Thymus (tissue), 11 donors: ENCODE results near the gene OPRM1. TPM values are rescaled to one million over a fixed set of nuclear protein-coding genes. Genes with fewer than 3 reads are reported as not detected.

Source experiments
- DNase-seq, 9 donors: peaks; one replicate each; pipeline ENCODE4 v3.0.0-alpha.2; 2013; ENCODE audit warnings: low spot score in 9 of 9, low read depth in 6 of 9, missing footprints in 1 of 9
- H3K27ac ChIP-seq, 2 donors: one replicate each; pipeline ENCODE4 v1.5.1; 2013; ENCODE audit warnings: control low read depth in 1 of 2, low read depth in 1 of 2, low read length in 1 of 2, mild to moderate bottlenecking in 1 of 2, moderate library complexity in 1 of 2
- H3K27me3 ChIP-seq, 2 donors: one replicate each; pipeline ENCODE4 v1.5.1; 2013; ENCODE audit warnings: low read length in 1 of 2; ENCODE audit not compliant: control insufficient read depth in 2 of 2, insufficient read depth in 1 of 2
- H3K36me3 ChIP-seq, 2 donors: one replicate each; pipeline ENCODE4 v1.5.1; 2013; ENCODE audit warnings: low read length in 1 of 2, mild to moderate bottlenecking in 1 of 2, moderate library complexity in 1 of 2; ENCODE audit not compliant: control insufficient read depth in 2 of 2, insufficient read depth in 2 of 2
- H3K4me1 ChIP-seq, 2 donors: one replicate each; pipeline ENCODE4 v1.5.1; 2013; ENCODE audit warnings: low read length in 2 of 2; ENCODE audit not compliant: control insufficient read depth in 2 of 2, insufficient read depth in 2 of 2
- H3K4me3 ChIP-seq, 2 donors: one replicate each; pipeline ENCODE4 v1.5.1; 2013; ENCODE audit warnings: low read length in 2 of 2, control low read depth in 1 of 2, mild to moderate bottlenecking in 1 of 2
- H3K9me3 ChIP-seq, 2 donors: one replicate each; pipeline ENCODE4 v1.5.1; 2013; ENCODE audit warnings: low read length in 1 of 2, mild to moderate bottlenecking in 1 of 2; ENCODE audit not compliant: control insufficient read depth in 2 of 2, insufficient read depth in 1 of 2
- WGBS: extraction: QIAGEN DNeasy Blood & Tissue Kit; methylation state at CpG from one replicate; pipeline ENCODE4 v1.1.7; 2013; 5-methylcytosine and 5-hydroxymethylcytosine counted together
- polyA plus RNA-seq: library from polyadenylated mRNA; stranded (reverse); fragments of 200-250 nt; gene quantifications from one replicate; pipeline ENCODE4 v1.2.3, GENCODE V29; 2013
- total RNA-seq: library from RNA; stranded (reverse); fragments of 120-200 nt; gene quantifications from one replicate; pipeline ENCODE4 v1.2.4, GENCODE V29; 2013
- donor health status: healthy.

OPRM1 gene
- total and polyA plus RNA-seq, 2 donors = 0.02 TPM; not detected in 1

DNA sequence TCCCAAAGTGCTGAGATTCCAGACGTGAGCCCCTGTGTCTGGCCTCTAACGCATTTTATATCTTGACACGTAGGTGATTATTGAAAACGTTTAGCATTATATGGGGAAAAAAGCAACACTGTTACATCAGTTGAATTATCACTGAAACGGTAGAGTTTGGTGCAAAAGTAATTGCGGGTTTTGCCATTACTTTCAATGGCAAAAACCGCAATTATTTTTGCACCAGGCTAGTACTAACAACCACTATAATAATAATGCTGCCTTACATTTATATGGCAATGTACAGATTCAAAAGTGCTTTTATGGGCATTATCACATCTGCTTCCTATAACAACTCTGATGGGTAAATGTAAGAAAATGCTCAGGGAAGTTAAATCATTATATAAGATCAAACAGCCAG, 57.3 kb downstream of the OPRM1 start:
- DNase-seq = no peak
- H3K9me3 ChIP-seq = no peaks in the 10 kb centered on the region
- H3K27me3 ChIP-seq = no peaks in the 10 kb centered on the region
- H3K27ac ChIP-seq = no peak overlapping the region
- WGBS = 97% methylated on average over 7 of the region's 7 CpGs
- no peak overlapping the region for H3K4me3 ChIP-seq
- no peaks in the 10 kb centered on the region for H3K36me3 ChIP-seq
- H3K4me1 ChIP-seq = no peaks in the 10 kb centered on the region

DNA sequence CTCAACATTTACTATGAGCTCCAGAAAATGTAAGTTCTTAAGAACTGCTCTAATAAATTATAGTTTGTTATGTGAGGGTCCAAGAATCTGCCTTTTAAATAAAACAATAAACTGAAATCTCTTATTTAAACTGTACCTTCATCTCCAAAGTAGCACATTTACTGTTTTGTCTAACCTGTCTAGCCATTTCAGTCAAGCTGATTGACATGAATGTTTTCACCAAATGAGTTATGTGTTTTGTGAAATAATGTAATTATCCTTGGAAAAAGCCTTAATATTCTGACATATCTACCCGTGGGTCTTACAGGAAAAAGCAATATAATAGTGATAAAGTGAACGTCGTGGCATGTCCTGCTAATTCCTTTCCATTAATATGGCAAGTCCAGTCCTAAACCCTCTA, 57.8 kb downstream of the OPRM1 start:
- WGBS = 92% methylated on average over 3 of the region's 3 CpGs
- Histone ChIP-seq H3K27ac (no peak overlapping the region), H3K4me3 (no peak overlapping the region), H3K36me3 (no peaks in the 10 kb centered on the region), H3K9me3 (no peaks in the 10 kb centered on the region), H3K4me1 (no peaks in the 10 kb centered on the region), H3K27me3 (no peaks in the 10 kb centered on the region)
- no peak for DNase-seq

DNA sequence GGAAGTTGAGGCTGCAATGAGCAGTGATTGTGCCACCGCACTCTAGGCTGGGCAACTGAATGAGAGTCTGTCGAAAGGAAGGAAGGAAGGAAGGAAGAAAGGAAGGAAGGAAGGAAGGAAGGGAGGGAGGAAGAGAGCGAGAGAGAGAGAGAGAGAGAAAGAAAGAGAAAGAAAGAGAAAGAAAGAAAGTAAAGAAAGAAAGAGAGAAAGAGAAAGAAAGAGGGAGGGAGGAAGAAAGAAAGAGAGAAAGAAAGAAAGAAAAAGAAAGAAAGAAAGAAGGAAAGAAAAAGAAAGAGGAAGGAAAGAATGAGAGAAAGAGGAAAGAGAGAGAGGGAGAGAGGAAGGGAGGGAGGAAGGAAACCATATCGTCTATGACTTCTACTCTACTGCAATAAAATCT, 60.2 kb downstream of the OPRM1 start:
- no peak overlapping the region for H3K4me3 ChIP-seq
- H3K4me1 ChIP-seq = no peaks in the 10 kb centered on the region
- H3K27ac ChIP-seq = no peak overlapping the region
- 86% methylated on average over 4 of the region's 4 CpGs for WGBS
- no peak for DNase-seq
- no peaks in the 10 kb centered on the region for H3K27me3 ChIP-seq
- H3K36me3 ChIP-seq = no peaks in the 10 kb centered on the region
- H3K9me3 ChIP-seq = no peaks in the 10 kb centered on the region

DNA sequence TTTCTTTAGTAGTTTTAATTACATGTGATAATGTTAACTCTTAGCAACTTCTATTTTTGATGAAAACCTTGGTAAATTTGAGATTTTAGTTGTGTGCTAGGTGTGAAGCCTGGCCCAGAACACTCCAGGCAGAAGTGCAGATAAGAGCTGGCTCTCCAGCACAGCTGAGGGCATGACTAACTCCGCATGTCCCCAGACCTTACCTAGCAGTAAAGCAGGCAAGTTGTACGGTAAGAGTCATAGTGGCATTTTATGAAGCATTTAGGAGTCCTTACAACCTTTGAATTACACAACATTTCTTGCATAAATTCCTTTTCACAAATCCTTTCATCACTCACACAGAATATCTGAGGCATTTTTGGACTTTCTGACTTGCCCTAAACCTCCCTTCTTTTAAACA, 67.2 kb downstream of the OPRM1 start:
- H3K4me3 ChIP-seq = no peak overlapping the region
- H3K27ac ChIP-seq = no peak overlapping the region
- no peaks in the 10 kb centered on the region for H3K4me1 ChIP-seq
- H3K27me3 ChIP-seq = no peaks in the 10 kb centered on the region
- no peaks in the 10 kb centered on the region for H3K36me3 ChIP-seq
- over 99% methylated on average over 2 of the region's 2 CpGs for WGBS
- DNase-seq = no peak
- H3K9me3 ChIP-seq = no peaks in the 10 kb centered on the region

DNA sequence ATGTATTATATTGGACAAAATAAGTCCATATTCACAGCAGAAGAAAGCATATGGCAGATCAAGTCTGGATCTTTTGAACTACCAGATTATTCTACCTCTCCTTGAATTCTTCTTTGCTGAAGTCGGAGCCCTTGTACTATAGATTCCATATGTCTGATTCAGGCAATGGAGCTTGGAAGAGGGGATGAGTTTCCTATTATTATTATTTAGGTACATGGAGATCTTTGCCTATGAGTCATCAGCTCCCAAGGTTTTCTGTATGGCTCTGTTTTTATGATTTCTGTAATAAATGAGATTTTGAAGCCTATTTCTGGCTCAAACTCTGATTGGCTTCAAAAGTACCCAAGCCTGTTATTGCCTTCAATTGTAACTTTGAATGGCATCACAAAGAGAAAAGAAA, 72.0 kb downstream of the OPRM1 start:
- H3K9me3 ChIP-seq = no peaks in the 10 kb centered on the region
- no peak overlapping the region for H3K4me3 ChIP-seq
- H3K36me3 ChIP-seq = no peaks in the 10 kb centered on the region
- WGBS = 94% methylated on average over 1 of the region's 1 CpG
- H3K4me1 ChIP-seq = no peaks in the 10 kb centered on the region
- H3K27ac ChIP-seq = no peak overlapping the region
- H3K27me3 ChIP-seq = no peaks in the 10 kb centered on the region
- no peak for DNase-seq

DNA sequence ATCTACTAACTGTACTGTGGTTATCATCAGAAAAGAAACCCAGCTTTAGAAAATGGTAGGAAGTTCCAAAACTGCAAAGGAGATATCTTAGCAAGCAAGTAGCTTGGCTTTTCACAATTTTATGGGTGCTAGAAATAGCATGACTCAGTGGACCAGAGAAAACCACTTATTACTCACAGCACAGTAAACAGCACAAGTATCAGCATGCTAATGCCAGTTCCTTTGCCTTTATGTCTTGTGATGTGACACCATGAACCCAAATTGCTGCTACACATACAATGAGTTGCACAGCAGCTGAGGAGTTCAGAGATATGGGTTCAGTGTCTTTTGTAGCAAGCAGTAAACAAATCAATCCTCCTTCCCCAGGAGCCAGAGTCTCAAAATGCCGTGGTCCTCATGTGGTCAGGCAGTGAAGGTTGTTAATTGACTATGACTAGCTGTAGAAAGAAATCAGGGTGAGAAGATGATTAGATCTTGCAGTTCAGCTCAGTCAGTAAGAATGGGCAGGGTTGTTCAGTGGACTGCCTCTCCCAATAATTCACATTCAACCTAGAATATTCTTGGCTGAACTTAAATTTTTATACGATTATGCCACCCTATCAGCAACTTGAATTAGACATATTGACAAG, 73.3 kb downstream of the OPRM1 start:
- H3K27ac ChIP-seq = no peak overlapping the region
- DNase-seq = no peak
- WGBS = 94% methylated on average over 2 of the region's 2 CpGs

DNA sequence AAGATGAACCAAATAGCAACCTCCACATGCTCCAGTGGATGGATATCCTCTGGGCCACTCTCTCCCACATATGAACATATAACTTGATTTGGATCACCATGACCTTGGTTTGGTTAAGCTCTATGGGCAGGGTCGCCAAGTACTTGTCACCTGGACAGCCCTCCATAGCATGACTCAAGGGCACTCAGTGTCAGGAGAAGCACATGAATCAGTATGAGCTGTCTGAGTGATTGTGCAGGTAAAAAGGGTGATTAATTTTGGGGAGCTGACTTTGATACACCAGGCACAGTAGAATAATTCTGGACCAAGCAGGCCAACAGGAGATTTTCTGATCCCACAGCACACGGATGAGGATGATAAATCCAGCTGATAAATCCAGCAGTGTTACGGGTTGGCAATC, 74.4 kb downstream of the OPRM1 start:
- DNase-seq = no peak
- Histone ChIP-seq H3K36me3 (no peaks in the 10 kb centered on the region), H3K27me3 (no peaks in the 10 kb centered on the region), H3K4me1 (no peaks in the 10 kb centered on the region), H3K27ac (no peak overlapping the region), H3K9me3 (no peaks in the 10 kb centered on the region), H3K4me3 (no peak overlapping the region)
- WGBS = 97% methylated on average over 3 of the region's 3 CpGs

More for the DNA sequence above, 73.3 kb downstream of the OPRM1 start:
- Histone ChIP-seq H3K9me3 (no peaks in the 10 kb centered on the region), H3K4me1 (no peaks in the 10 kb centered on the region), H3K4me3 (no peak overlapping the region), H3K36me3 (no peaks in the 10 kb centered on the region), H3K27me3 (no peaks in the 10 kb centered on the region)

DNA sequence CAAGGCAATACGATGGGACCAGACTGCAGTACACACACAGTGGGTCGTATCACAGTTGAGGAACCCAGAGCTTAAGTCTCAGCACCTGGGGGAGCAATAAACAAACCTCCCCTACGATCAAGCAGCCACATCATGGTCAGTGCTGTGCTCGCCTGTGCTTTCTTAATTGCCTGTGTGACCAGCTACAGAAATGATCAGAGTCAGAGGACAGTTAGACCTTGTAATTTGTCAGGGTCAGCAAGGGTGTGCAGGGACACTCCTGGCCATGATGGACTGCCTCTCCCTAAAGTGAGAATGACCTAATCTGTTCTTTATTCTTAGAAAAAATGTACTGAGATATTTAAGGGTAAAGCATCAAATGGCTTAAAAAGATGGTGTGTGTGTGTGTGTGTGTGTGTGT, 78.4 kb downstream of the OPRM1 start:
- H3K27ac ChIP-seq = no peak overlapping the region
- H3K9me3 ChIP-seq = no peaks in the 10 kb centered on the region
- 90% methylated on average over 4 of the region's 4 CpGs for WGBS
- H3K4me3 ChIP-seq = no peak overlapping the region
- DNase-seq = no peak
- H3K27me3 ChIP-seq = no peaks in the 10 kb centered on the region
- H3K36me3 ChIP-seq = no peaks in the 10 kb centered on the region
- no peaks in the 10 kb centered on the region for H3K4me1 ChIP-seq

DNA sequence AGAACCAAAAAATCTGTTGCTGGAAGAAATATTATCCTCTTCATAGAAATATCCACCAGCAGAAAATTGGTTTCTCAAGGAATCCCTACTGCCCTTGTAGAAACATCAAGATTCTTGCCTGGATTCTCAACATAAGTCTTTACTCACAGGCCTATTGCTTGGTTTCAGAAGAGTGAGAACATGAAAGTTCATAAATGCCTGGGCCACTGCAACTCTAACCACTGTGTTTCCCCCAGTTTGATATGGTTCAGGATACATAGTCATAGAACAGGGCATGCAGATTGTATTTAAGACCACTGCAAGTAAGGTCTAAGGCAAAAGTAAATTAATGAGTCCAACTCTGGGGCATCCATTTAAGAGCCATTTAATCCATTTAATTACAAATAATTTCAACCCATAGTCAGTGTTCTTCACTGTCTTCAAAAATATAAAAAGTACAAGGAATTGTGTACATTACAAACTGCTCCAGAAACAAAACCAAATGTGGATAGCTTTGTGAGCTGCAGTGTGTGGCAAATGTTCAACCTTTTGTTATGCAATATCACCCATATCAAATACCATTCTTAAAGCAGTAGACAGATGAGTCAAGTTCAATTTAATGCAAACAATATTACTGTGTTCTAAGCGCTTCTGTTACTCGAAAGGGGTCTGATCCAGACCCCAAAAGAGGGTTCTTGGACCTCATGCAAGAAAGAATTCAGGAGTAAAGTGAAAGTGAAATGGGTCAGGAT, 83.3 kb downstream of the OPRM1 start:
- DNase-seq = no peak
- WGBS = 96% methylated on average over 2 of the region's 2 CpGs
- Histone ChIP-seq H3K9me3 (no peaks in the 10 kb centered on the region), H3K27me3 (no peaks in the 10 kb centered on the region), H3K4me3 (no peak overlapping the region), H3K27ac (no peak overlapping the region), H3K4me1 (no peaks in the 10 kb centered on the region), H3K36me3 (no peaks in the 10 kb centered on the region)
